SU-DHL-6 (cell line): ENCODE data around the gene MME.

Source experiments
- H2AFZ ChIP-seq: fragments of 200-600 bp; sonication (generic); 2 replicates; pipeline ENCODE4 v1.6.1; 2014; ENCODE audit warnings: low read depth, mild to moderate bottlenecking, moderate library complexity, mixed read lengths, antibody characterized with exemption, low read length; ENCODE audit not compliant: severe bottlenecking
- H3F3A ChIP-seq: fragments of 200-600 bp; shearing (Covaris generic); 2 replicates; pipeline ENCODE4 v1.6.0; 2016; ENCODE audit warnings: antibody characterized with exemption, mild to moderate bottlenecking; ENCODE audit not compliant: insufficient read depth
- H3K27ac ChIP-seq: fragments of 200-600 bp; sonication (generic); 2 replicates; pipeline ENCODE4 v1.5.1; 2016; ENCODE audit warnings: low read depth, mild to moderate bottlenecking, low read length, moderate library complexity, mixed read lengths
- H3K27me3 ChIP-seq: fragments of 200-600 bp; sonication (generic), shearing (Covaris generic); 2 replicates; pipeline ENCODE4 v1.6.0; 2014; ENCODE audit warnings: mild to moderate bottlenecking, low read length
- H3K36me3 ChIP-seq: fragments of 200-600 bp; sonication (generic); 2 replicates; pipeline ENCODE4 v1.6.1; 2014; ENCODE audit warnings: mild to moderate bottlenecking, low read length, mixed read lengths
- H3K4me2 ChIP-seq: fragments of 300-600, 200-600 bp; shearing (Covaris generic), sonication (generic); 2 replicates; pipeline ENCODE4 v1.6.0; 2014; ENCODE audit warnings: low read length, low read depth, mild to moderate bottlenecking; ENCODE audit not compliant: poor library complexity, severe bottlenecking
- H3K4me3 ChIP-seq: fragments of 200-600 bp; sonication (generic); 2 replicates; pipeline ENCODE4 v1.5.1; 2014; ENCODE audit warnings: antibody characterized with exemption, low read length, mild to moderate bottlenecking, mixed read lengths; ENCODE audit not compliant: insufficient read depth, poor library complexity, severe bottlenecking
- H3K79me2 ChIP-seq: fragments of 200-600 bp; sonication (generic); 2 replicates; pipeline ENCODE4 v1.6.1; 2014; ENCODE audit warnings: mild to moderate bottlenecking, low read length, moderate library complexity; ENCODE audit not compliant: insufficient read depth
- H3K9ac ChIP-seq: fragments of 200-600 bp; sonication (generic); 2 replicates; pipeline ENCODE4 v1.7.0; 2014; ENCODE audit warnings: mild to moderate bottlenecking, low read length
- H3K9me2 ChIP-seq: fragments of 200-600 bp; sonication (generic); replicated peaks from 2 replicates; pipeline ENCODE4 v1.6.1; 2014; ENCODE audit warnings: low read length; ENCODE audit not compliant: insufficient read depth
- H3K9me3 ChIP-seq: fragments of 200-600 bp; sonication (generic); 2 replicates; pipeline ENCODE4 v1.6.1; 2014; ENCODE audit warnings: low read length, mixed read lengths; ENCODE audit not compliant: insufficient read depth
- H4K20me1 ChIP-seq: fragments of 200-600 bp; sonication (generic); 2 replicates; pipeline ENCODE4 v1.6.1; 2014; ENCODE audit warnings: low read depth, mild to moderate bottlenecking, antibody characterized with exemption, low read length, moderate library complexity, mixed read lengths
- CTCF ChIP-seq: fragments of 200-600 bp; sonication (generic); IDR thresholded peaks from one replicate; pipeline ENCODE4 v1.5.1; 2017; ENCODE audit warnings: antibody characterized with exemption, mild to moderate bottlenecking, low read length, moderate library complexity; ENCODE audit not compliant: insufficient read depth, poor library complexity, severe bottlenecking
- EZH2phosphoT487 ChIP-seq: fragments of 200-600 bp; sonication (generic), shearing (Covaris generic); conservative IDR thresholded peaks from 2 replicates; pipeline ENCODE4 v1.6.1; 2018; ENCODE audit warnings: mild to moderate bottlenecking, antibody characterized with exemption, low read length, moderate library complexity, mixed read lengths

The MME gene

GRCh38 chr3:155188031-155188430 lies 107.9 kb downstream of the MME start:
- Histone ChIP-seq H3K9ac (no peak overlapping the region), H3F3A (no peaks in the 10 kb centered on the region), H3K79me2 (no peaks in the 10 kb centered on the region), H3K4me3 (no peak overlapping the region), H4K20me1 (no peaks in the 10 kb centered on the region), H3K9me2 (no peaks in the 10 kb centered on the region), H3K4me2 (no peak overlapping the region), H3K27ac (no peak overlapping the region), H2AFZ (no peak overlapping the region), H3K36me3 (no peaks in the 10 kb centered on the region), H3K27me3 (no peaks in the 10 kb centered on the region), H3K9me3 (no peaks in the 10 kb centered on the region)
- TF ChIP-seq EZH2phosphoT487 (no peak), CTCF (no peak)

- Histone ChIP-seq H2AFZ (no peak overlapping the region), H3K9me3 (no peaks in the 10 kb centered on the region), H3K27me3 (no peaks in the 10 kb centered on the region), H3K9me2 (no peaks in the 10 kb centered on the region), H4K20me1 (no peaks in the 10 kb centered on the region), H3K9ac (no peak overlapping the region), H3K4me3 (no peak overlapping the region), H3K79me2 (no peaks in the 10 kb centered on the region), H3K36me3 (no peaks in the 10 kb centered on the region), H3K27ac (no peak overlapping the region), H3K4me2 (no peak overlapping the region), H3F3A (no peaks in the 10 kb centered on the region)
- TF ChIP-seq EZH2phosphoT487 (no peak), CTCF (no peak)
These were observed 109.4 kb downstream of the MME start for GRCh38 chr3:155189478-155189877.

DNA sequence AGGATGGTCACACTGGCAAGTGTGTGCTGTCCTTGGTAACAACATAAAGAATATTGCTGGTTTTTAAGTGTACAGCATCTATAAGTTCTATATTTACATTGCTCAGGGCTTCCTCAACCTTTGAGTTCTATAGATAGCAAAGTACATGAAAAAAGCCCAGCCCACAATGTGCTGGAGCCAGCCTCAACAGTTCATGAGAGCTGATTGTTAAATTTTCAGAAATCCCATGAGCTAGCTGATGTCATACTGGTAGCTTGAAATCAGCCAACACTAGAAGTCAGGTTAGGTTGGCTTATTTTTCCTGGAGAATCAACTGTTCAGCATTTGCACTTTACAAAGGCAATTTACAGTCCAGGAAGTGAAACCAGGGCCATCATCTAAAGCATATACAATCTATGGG lies 110.6 kb downstream of the MME start:
- no peaks in the 10 kb centered on the region for H3K79me2 ChIP-seq
- H3K27ac ChIP-seq = no peak overlapping the region
- no peaks in the 10 kb centered on the region for H3F3A ChIP-seq
- H3K27me3 ChIP-seq = no peaks in the 10 kb centered on the region
- no peak overlapping the region for H3K9ac ChIP-seq
- no peaks in the 10 kb centered on the region for H3K9me2 ChIP-seq
- H3K4me3 ChIP-seq = no peak overlapping the region
- TF ChIP-seq EZH2phosphoT487 = no peak
- TF ChIP-seq CTCF = no peak
- no peaks in the 10 kb centered on the region for H4K20me1 ChIP-seq
- no peaks in the 10 kb centered on the region for H3K36me3 ChIP-seq
- no peak overlapping the region for H2AFZ ChIP-seq
- H3K9me3 ChIP-seq = no peaks in the 10 kb centered on the region
- H3K4me2 ChIP-seq = no peak overlapping the region
